COLO668 (cell line): ENCODE results near the gene CERS6.
"Not testable (repeated sequence)": the region's sequence is repeated elsewhere in the genome, so short reads cannot be mapped to it uniquely, and the experiment has no call there.

ENCODE experiments used
- DNase-seq: peaks from one replicate; lab custom pipeline; 2025; ENCODE audit not compliant: unreplicated experiment; lab: John Stamatoyannopoulos, UW

Gene CERS6

GRCh38 chr2:168753765-168754329, 297.8 kb downstream of the CERS6 start:
- DNase-seq, result no peak

- no peak for DNase-seq
Measured at GRCh38 chr2:168757223-168757622, 301.2 kb downstream of the CERS6 start.

- peak; percentile 12 for DNase-seq
Measured at GRCh38 chr2:168758970-168759820, 303.1 kb downstream of the CERS6 start.

GRCh38 chr2:168765401-168765800, 309.3 kb downstream of the CERS6 start:
- DNase-seq, result no peak

- no peak for DNase-seq
Measured at GRCh38 chr2:168766600-168766999, 310.5 kb downstream of the CERS6 start.

- no peak for DNase-seq
Measured at GRCh38 chr2:168767258-168767657, 311.2 kb downstream of the CERS6 start.

GRCh38 chr2:168768357-168768756, 312.3 kb downstream of the CERS6 start:
- DNase-seq, result not testable (repeated sequence)

GRCh38 chr2:168770796-168771195, 314.7 kb downstream of the CERS6 start:
- no peak for DNase-seq

GRCh38 chr2:168772704-168773103, 316.6 kb downstream of the CERS6 start:
- no peak for DNase-seq

GRCh38 chr2:168773128-168773527, 317.1 kb downstream of the CERS6 start:
- no peak for DNase-seq

- peak; percentile 16 for DNase-seq
Measured at GRCh38 chr2:168773719-168774521, 317.8 kb downstream of the CERS6 start.

- no peak for DNase-seq
Measured at GRCh38 chr2:168775837-168776236, 319.8 kb downstream of the CERS6 start.

GRCh38 chr2:168780669-168781071, 324.6 kb downstream of the CERS6 start:
- DNase-seq, result no peak

- no peak for DNase-seq
Measured at GRCh38 chr2:168781191-168781817, 325.2 kb downstream of the CERS6 start.

- DNase-seq, result no peak
Measured at GRCh38 chr2:168782271-168782670, 326.2 kb downstream of the CERS6 start.

- no peak for DNase-seq
Measured at GRCh38 chr2:168784993-168785392, 328.9 kb downstream of the CERS6 start.

GRCh38 chr2:168787098-168787781, 331.2 kb downstream of the CERS6 start:
- no peak for DNase-seq

- no peak for DNase-seq
Measured at GRCh38 chr2:168787782-168788376, 331.8 kb downstream of the CERS6 start.

GRCh38 chr2:168789776-168790175, 333.7 kb downstream of the CERS6 start:
- no peak for DNase-seq

- DNase-seq, result no peak
Measured at GRCh38 chr2:168790226-168790902, 334.3 kb downstream of the CERS6 start.
